Measurements from ENCODE around the gene SLC16A5. TPM values are rescaled to one million over a fixed set of nuclear protein-coding genes. Genes with fewer than 3 reads are reported as not detected.

SLC16A5 gene
- total RNA-seq, 4 donors from 2014 or later: 4.0 to 6.9 (median 5.2) TPM

DNA sequence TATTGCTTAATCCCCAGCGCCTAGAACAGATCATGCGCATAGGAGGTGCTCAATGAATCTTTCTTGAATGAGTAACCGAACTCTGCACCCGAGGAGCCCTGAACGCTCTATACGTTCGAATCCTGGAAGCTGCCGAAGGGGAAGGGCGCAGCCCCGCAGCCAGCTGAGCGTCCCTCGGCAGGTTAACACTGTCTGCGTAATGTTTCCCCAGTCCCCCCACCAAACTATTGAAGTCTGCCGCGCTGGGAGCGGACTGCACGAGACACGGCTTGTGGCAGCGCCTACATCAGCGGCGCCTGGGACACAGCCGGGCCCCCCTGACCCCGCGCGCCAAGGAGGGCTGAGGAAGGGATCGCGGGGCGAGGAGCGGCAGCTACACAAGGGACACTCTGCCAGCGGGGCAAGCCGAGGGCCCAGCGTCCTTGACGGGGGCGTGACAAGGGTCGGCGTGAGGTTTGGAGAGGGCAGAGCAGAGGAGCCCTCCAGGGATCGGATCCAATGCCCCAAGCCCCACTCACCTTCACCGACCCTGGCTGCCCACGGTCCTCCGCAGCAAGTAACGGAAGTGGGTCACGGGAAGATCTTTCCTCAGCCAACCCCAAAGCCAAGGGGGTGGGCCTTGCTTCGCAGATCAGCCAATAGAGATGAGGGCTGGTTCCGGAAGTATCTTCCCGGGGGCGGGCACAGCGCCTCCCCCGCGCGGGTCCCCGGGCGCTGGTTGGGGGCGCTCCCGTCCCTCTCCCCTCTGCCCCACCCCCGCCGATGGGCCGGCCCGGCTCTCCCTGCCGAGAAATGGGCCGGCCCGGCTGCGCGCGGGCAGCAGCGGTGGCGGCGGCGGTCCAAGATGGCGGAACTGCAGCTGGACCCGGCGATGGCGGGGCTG, 41.1 kb upstream of the SLC16A5 start, which contains the start of the genes ATP5PD and KCTD2:
ATP5PD (minus strand) TSS at position 563 of the 883 bp plus-strand sequence. CDS start 4,319 bp downstream, outside the sequence.
KCTD2 (plus strand) TSS at position 819 of the 883 bp plus-strand sequence; CDS start at position 845, 26 bp downstream.
- H3K27me3 ChIP-seq: no peaks in the 10 kb centered on the region
- peaks cover 0 to 49% (median 21%) of the 10 kb centered on the region in 3 donors for H3K4me1 ChIP-seq
- peak within 1 kb of the TSS; percentile 90 to 100 (median 98) for H3K27ac ChIP-seq
- peak; percentile 99 for ATAC-seq
- H3K4me3 ChIP-seq: peak within 1 kb of the TSS; percentile 61 to 92
- TF ChIP-seq POLR2A (IDR thresholded peaks at IDR 0.05) (peak; percentile 95 to 96), EP300 (IDR thresholded peaks at IDR 0.05) (no peak), POLR2AphosphoS5 (IDR thresholded peaks at IDR 0.05) (peak; percentile 99)
- TF ChIP-seq, protein P1, sequence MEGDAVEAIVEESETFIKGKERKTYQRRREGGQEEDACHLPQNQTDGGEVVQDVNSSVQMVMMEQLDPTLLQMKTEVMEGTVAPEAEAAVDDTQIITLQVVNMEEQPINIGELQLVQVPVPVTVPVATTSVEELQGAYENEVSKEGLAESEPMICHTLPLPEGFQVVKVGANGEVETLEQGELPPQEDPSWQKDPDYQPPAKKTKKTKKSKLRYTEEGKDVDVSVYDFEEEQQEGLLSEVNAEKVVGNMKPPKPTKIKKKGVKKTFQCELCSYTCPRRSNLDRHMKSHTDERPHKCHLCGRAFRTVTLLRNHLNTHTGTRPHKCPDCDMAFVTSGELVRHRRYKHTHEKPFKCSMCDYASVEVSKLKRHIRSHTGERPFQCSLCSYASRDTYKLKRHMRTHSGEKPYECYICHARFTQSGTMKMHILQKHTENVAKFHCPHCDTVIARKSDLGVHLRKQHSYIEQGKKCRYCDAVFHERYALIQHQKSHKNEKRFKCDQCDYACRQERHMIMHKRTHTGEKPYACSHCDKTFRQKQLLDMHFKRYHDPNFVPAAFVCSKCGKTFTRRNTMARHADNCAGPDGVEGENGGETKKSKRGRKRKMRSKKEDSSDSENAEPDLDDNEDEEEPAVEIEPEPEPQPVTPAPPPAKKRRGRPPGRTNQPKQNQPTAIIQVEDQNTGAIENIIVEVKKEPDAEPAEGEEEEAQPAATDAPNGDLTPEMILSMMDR (IDR thresholded peaks at IDR 0.05): no peak
- WGBS, 2 donors (ENCODE audit: low coverage in 1 of 2): 0% methylated on average over 1 to 13 of the region's 72 CpGs
- H3K9me3 ChIP-seq: no peaks in the 10 kb centered on the region
- H3K36me3 ChIP-seq: peaks cover 0 to 34% of the 10 kb centered on the region in 2 donors

DNA sequence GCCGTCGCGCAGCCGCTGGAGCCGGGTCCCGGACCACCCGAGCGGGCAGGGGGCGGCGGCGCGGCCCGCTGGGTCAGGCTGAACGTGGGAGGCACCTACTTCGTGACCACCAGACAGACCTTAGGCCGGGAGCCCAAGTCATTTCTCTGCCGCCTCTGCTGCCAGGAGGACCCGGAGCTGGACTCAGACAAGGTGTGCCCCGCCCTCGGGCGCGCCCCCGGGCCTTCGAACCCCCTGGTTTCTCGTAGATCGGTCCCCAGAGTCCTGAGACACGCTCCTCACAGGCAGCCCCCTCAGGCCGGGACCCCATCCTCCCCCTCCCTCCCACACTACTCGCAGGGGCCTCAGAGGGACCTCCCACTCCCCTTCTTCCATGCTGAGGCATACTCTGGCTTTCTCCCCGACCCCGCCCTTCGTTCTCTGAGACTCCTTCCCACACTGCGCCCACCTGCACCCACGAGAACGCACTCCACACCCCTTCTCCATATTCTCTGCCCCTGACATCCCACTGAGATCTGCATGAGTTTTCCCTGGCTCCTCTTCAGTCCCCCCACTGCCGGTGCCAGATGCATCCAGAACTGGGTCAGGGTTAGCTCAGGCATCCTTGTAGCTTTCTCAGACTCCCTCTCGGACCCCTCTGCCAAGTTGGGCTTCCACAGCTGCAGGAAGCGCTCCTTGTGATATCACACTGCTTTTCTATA, 40.2 kb upstream of the SLC16A5 start:
- H3K9me3 ChIP-seq: no peaks in the 10 kb centered on the region
- peaks cover 0 to 49% (median 21%) of the 10 kb centered on the region in 3 donors for H3K4me1 ChIP-seq
- 0% methylated on average over 9 to 10 of the region's 38 CpGs for WGBS, 2 donors (ENCODE audit: low coverage in 1 of 2)
- H3K36me3 ChIP-seq: peaks cover 0 to 34% of the 10 kb centered on the region in 2 donors
- peak overlapping the region; percentile 61 to 92 for H3K4me3 ChIP-seq
- TF ChIP-seq POLR2AphosphoS5 (IDR thresholded peaks at IDR 0.05) (no peak), POLR2A (IDR thresholded peaks at IDR 0.05) (no peak), EP300 (IDR thresholded peaks at IDR 0.05) (no peak)
- no peaks in the 10 kb centered on the region for H3K27me3 ChIP-seq
- H3K27ac ChIP-seq: peak overlapping the region; percentile 90 to 100 (median 98)
- ATAC-seq: peak; percentile 0

DNA sequence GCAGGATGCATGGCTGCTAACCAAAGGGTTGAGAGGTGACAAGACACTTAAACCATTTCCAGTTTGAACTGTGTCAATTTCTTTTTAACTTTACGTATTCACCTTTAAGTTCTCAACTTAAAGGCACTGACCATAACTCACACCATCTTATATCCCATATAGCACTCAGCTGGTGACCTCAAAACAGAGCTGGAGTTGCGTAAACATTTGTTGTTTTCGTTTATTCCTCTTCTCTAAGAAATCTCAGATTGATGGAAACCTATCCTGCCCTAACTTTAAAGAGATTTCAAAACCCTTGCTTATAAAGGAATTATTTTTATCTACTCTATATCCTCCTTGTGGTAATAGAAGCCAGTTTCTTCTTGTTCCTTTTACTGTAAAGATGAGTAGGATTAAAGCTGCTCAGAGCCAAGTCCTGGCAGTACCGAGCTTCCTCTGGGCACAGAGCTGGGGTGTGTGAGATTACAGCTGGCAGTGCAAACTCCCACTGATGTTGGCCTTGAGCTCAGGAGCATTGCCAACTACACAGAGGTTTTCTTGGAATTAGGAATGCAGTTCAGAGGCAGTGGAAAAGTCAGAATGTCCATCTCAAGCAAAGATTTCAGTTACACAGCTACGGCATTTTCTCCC, 39.4 kb upstream of the SLC16A5 start:
- WGBS, 2 donors (ENCODE audit: low coverage in 1 of 2): 14 to 15% methylated on average over 5 of the region's 5 CpGs
- TF ChIP-seq EP300 (IDR thresholded peaks at IDR 0.05) (no peak), POLR2A (IDR thresholded peaks at IDR 0.05) (no peak), POLR2AphosphoS5 (IDR thresholded peaks at IDR 0.05) (peak; percentile 71)
- TF ChIP-seq, protein P1 (IDR thresholded peaks at IDR 0.05): no peak
- ATAC-seq: no peak
- peaks cover 0 to 42% of the 10 kb centered on the region in 2 donors for H3K36me3 ChIP-seq
- peak overlapping the region; percentile 61 to 92 for H3K4me3 ChIP-seq
- H3K4me1 ChIP-seq: peaks cover 0 to 43% (median 21%) of the 10 kb centered on the region in 3 donors
- peak overlapping the region; percentile 90 to 100 (median 98) for H3K27ac ChIP-seq
- no peaks in the 10 kb centered on the region for H3K9me3 ChIP-seq
- no peaks in the 10 kb centered on the region for H3K27me3 ChIP-seq

DNA sequence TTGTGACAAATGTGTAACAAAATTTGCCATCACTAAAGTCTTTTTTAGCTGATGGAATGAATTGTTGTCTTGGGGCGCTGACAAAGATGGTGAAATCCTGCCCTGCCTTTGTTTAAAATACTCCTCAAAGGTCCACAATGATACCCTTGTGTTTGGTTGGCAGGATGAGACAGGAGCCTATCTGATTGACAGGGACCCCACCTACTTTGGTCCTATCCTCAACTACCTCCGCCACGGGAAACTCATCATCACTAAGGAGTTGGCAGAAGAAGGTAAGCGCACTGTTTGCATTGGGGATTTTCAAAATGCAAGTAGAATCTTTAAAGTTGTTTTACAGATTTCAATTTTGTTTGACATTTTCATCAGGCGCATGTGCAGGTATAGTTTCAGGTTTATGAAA, 38.7 kb upstream of the SLC16A5 start:
- no peaks in the 10 kb centered on the region for H3K27me3 ChIP-seq
- TF ChIP-seq EP300 (IDR thresholded peaks at IDR 0.05): no peak
- TF ChIP-seq POLR2A (IDR thresholded peaks at IDR 0.05): no peak
- no peak for TF ChIP-seq POLR2AphosphoS5 (IDR thresholded peaks at IDR 0.05)
- TF ChIP-seq, protein P1 (IDR thresholded peaks at IDR 0.05): no peak
- H3K36me3 ChIP-seq: peaks cover 0 to 49% of the 10 kb centered on the region in 2 donors
- no peak overlapping the region for H3K4me3 ChIP-seq
- peak overlapping the region in 3 of 4 donors; percentile 90 to 100 (median 99) for H3K27ac ChIP-seq
- peaks cover 0 to 43% (median 21%) of the 10 kb centered on the region in 3 donors for H3K4me1 ChIP-seq
- no peak for ATAC-seq
- no peaks in the 10 kb centered on the region for H3K9me3 ChIP-seq
- WGBS, 2 donors (ENCODE audit: low coverage in 1 of 2): 73% methylated on average over 5 of the region's 5 CpGs

DNA sequence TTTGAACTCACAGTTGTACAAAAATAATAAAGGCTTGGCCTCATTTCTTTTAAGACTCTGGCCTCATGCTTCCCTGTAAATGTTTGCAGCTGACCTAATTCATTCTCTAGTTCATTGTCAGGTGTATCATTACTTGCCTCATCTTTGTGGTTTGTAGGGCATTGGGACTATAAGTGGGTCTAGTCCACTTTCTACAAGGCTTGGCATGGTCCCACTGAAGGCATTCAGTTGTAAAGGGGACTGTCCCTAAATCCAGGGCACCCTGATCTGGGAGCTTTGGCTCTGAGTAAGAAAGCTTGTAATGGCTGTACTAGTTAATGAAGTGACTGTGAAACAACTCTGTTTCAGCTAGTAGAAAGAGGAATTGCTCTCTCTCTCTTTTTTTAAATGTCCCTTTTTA, 38.0 kb upstream of the SLC16A5 start:
- Histone ChIP-seq H3K4me1 (peaks cover 0 to 40% (median 21%) of the 10 kb centered on the region in 3 donors), H3K27ac (no peak overlapping the region), H3K9me3 (no peaks in the 10 kb centered on the region), H3K36me3 (peaks cover 0 to 56% of the 10 kb centered on the region in 2 donors), H3K27me3 (no peaks in the 10 kb centered on the region), H3K4me3 (no peak overlapping the region)
- no peak for ATAC-seq
- TF ChIP-seq POLR2A (IDR thresholded peaks at IDR 0.05): no peak
- no peak for TF ChIP-seq EP300 (IDR thresholded peaks at IDR 0.05)
- TF ChIP-seq, protein P1 (IDR thresholded peaks at IDR 0.05): no peak
- no peak for TF ChIP-seq POLR2AphosphoS5 (IDR thresholded peaks at IDR 0.05)

Data from gastroesophageal sphincter (tissue), 4 donors.